PC-9 (cell line): ENCODE measurements around the gene ATG10.

ENCODE experiments used
- EZH2 ChIP-seq: fragments of 200-600 bp; sonication (generic); IDR thresholded peaks from 2 replicates; pipeline ENCODE4 v1.8.0; 2017; ENCODE audit warnings: antibody characterized with exemption, low read depth
- TF ChIP-seq, protein P1 (sequence below): fragments of 200-600 bp; sonication (generic); conservative IDR thresholded peaks from 2 replicates; pipeline ENCODE4 v1.6.1; 2017; ENCODE audit warnings: mixed run types, antibody characterized with exemption, mild to moderate bottlenecking, moderate library complexity

DNA sequence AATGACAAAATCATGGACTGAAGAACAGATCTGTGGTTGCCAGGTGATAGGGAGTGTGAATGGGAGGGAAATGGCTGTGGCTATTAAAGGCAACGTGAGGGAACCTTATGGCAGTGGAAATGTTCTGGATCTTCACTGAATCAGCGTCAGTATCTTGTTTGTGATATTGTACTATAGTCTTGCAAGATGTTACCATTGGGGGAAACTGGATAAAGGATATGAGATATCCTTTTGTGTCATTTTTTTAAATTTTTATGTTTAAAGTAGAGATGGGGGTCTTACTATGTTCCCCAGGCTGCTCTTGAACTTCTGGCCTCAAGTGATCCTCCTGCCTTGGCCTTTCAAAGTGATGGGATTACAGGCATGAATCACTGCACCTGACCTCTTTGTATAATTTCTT, 210.8 kb downstream of the ATG10 start:
- TF ChIP-seq, protein P1, sequence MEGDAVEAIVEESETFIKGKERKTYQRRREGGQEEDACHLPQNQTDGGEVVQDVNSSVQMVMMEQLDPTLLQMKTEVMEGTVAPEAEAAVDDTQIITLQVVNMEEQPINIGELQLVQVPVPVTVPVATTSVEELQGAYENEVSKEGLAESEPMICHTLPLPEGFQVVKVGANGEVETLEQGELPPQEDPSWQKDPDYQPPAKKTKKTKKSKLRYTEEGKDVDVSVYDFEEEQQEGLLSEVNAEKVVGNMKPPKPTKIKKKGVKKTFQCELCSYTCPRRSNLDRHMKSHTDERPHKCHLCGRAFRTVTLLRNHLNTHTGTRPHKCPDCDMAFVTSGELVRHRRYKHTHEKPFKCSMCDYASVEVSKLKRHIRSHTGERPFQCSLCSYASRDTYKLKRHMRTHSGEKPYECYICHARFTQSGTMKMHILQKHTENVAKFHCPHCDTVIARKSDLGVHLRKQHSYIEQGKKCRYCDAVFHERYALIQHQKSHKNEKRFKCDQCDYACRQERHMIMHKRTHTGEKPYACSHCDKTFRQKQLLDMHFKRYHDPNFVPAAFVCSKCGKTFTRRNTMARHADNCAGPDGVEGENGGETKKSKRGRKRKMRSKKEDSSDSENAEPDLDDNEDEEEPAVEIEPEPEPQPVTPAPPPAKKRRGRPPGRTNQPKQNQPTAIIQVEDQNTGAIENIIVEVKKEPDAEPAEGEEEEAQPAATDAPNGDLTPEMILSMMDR, result no peak
- TF ChIP-seq EZH2, result no peak
